ENCODE results near the gene SPINK14. TPM values are rescaled to one million over a fixed set of nuclear protein-coding genes. Genes with fewer than 3 reads are reported as not detected.

The SPINK14 gene
- total RNA-seq, 1 experiment from 2014 or later, result not detected

GRCh38 chr5:148152781-148153180 lies 15.6 kb upstream of the SPINK14 start:
- TF ChIP-seq CTCF (conservative IDR thresholded peaks at IDR 0.05), result no peak
- DNase-seq, result no peak
- Histone ChIP-seq H2BK15ac (ENCODE audit: low read depth, low read length) (no peak overlapping the region), H2BK20ac (ENCODE audit: low read depth, low read length, poor library complexity, severe bottlenecking) (no peak overlapping the region), H3K4me1 (ENCODE audit: insufficient read depth, low read length) (no peaks in the 10 kb centered on the region), H2AFZ (ENCODE audit: low read length) (no peak overlapping the region), H3K23ac (ENCODE audit: insufficient read length, low read depth, low read length) (no peak overlapping the region), H2BK12ac (ENCODE audit: insufficient read length, low read depth, low read length) (no peak overlapping the region), H3T11ph (ENCODE audit: low read length) (no peak overlapping the region), H3K4ac (ENCODE audit: low read depth, low read length) (no peak overlapping the region), H2AK5ac (ENCODE audit: insufficient read length, low read length) (no peak overlapping the region), H4K20me1 (ENCODE audit: control insufficient read depth, insufficient read depth, insufficient read length) (no peaks in the 10 kb centered on the region), H4K5ac (ENCODE audit: insufficient read length, low read depth, low read length) (no peak overlapping the region), H3K9me3 (ENCODE audit: control insufficient read depth, low read depth, low read length) (no peaks in the 10 kb centered on the region), H3K23me2 (ENCODE audit: insufficient read length, low read depth, low read length, poor library complexity, severe bottlenecking) (no peaks in the 10 kb centered on the region), H2BK120ac (ENCODE audit: low read depth, low read length, poor library complexity, severe bottlenecking) (no peak overlapping the region), H3K27ac (ENCODE audit: insufficient read length, low read depth, low read length) (no peak overlapping the region), H4K91ac (ENCODE audit: insufficient read length, low read depth, low read length) (no peak overlapping the region), H3K27me3 (ENCODE audit: insufficient read depth, low read length) (no peaks in the 10 kb centered on the region), H3K14ac (ENCODE audit: insufficient read depth, low read length) (no peak overlapping the region), H3K4me2 (ENCODE audit: insufficient read depth, insufficient read length, low read length) (no peak overlapping the region), H3K79me1 (ENCODE audit: insufficient read depth, low read depth, low read length, poor library complexity, severe bottlenecking) (no peaks in the 10 kb centered on the region), H2BK5ac (ENCODE audit: insufficient read length, low read length) (no peak overlapping the region), H4K8ac (replicated peaks; ENCODE audit: insufficient read length, low read depth, low read length) (no peak overlapping the region), H3K18ac (ENCODE audit: insufficient read length, low read depth, low read length) (no peak overlapping the region), H3K56ac (ENCODE audit: insufficient read length, low read depth, low read length) (no peak overlapping the region), H3K9ac (ENCODE audit: extremely low read depth, insufficient read length, low read length) (no peak overlapping the region), H3K79me2 (ENCODE audit: insufficient read depth, low read length) (no peaks in the 10 kb centered on the region)
- Mint-ChIP-seq H3K4me1 (peaks cover 0 to 3% of the 10 kb centered on the region in 2 experiments; a peak in 2 of 4 replicates), H3K27ac (no peak overlapping the region), H3K9me3 (peaks cover 0 to 6% of the 10 kb centered on the region in 2 experiments; a peak in 1 of 5 replicates), H3K4me3 (no peak overlapping the region), H3K27me3 (ENCODE audit: low read depth) (no peaks in the 10 kb centered on the region; the same call in 1 of the 2 replicates), H3K36me3 (ENCODE audit: insufficient read depth in 1 of 3, low read depth in 3 of 3) (no peaks in the 10 kb centered on the region)

Measured in H9 (cell line).